Vagina (tissue), 2 donors: ENCODE data around the gene SORCS2.

Experiments
- CTCF ChIP-seq, 3 experiments: fragments of 450-650 bp in 2 of 3; fragments of 200-600 bp in 1 of 3; sonication (generic) in 1 of 3; IDR thresholded peaks; one replicate each; pipeline ENCODE4 v1.5.1; 2017 to 2019; ENCODE audit warnings: antibody characterized with exemption in 3 of 3, mild to moderate bottlenecking in 2 of 3, moderate library complexity in 2 of 3
- POLR2AphosphoS5 ChIP-seq, 2 donors: sonication (generic); formaldehyde crosslinking; IDR thresholded peaks; one replicate each; pipeline ENCODE4 v1.9.0; 2017; ENCODE audit warnings: antibody characterized with exemption in 2 of 2, mild to moderate bottlenecking in 2 of 2, low read depth in 1 of 2; ENCODE audit not compliant: insufficient read depth in 1 of 2

DNA sequence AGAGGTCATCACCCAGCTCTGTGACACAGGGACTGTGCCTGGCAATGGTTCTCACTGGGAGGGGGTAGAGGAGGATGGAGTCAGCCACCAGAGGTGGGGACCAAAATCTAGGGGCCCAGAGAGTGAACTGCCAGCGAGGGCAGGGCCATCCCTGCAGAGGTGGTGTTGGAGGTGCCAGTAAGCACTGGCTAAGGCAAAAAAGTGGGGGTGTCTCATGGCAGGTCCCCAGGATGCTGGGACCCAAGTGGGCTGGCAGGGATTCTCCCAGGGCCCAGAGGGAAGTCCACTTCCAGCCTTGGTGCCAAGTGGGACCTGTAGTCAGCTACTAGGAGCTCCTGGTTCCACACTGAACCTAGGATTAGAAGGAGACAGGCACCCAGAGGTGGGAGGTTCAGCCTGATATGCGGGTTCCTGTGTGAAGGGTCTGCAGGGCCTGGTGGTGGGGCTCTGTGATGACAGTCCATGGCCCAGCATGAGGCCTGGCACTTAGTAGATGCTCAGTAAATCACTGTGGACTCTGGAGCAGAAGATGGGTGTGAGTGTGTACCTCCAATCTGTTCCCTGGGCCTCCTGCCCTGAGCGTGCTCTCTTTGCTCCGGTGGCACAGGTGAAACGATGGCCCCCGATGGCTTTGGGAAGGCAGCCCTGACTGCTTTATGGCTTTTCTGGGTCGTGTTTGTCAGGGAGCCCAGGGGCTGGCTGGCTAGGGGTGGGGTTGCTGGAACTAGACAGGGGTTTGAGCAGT is 160.9 kb downstream of the SORCS2 start:
- TF ChIP-seq CTCF (IDR thresholded peaks at IDR 0.05) (no peak), POLR2AphosphoS5 (IDR thresholded peaks at IDR 0.05; ENCODE audit: insufficient read depth in 1 of 2, low read depth in 1 of 2) (no peak)
